Prostate gland (tissue), 2 donors: ENCODE results near the gene C10orf90.

Source experiments
- POLR2A ChIP-seq: fragments of 450-650 bp; IDR thresholded peaks from one replicate; pipeline ENCODE4 v1.6.1; 2016; ENCODE audit warnings: antibody characterized with exemption, mild to moderate bottlenecking
- TF ChIP-seq, protein P1 (sequence below), 4 experiments: fragments of 200-600 bp in 2 of 4; fragments of 450-650 bp in 2 of 4; sonication (generic) in 2 of 4; IDR thresholded peaks; 1 replicate in 3 of 4; 2 replicates in 1 of 4; pipeline ENCODE4 v1.5.1; 2016 to 2019; ENCODE audit warnings: antibody characterized with exemption in 4 of 4, mild to moderate bottlenecking in 2 of 4, moderate library complexity in 2 of 4

DNA sequence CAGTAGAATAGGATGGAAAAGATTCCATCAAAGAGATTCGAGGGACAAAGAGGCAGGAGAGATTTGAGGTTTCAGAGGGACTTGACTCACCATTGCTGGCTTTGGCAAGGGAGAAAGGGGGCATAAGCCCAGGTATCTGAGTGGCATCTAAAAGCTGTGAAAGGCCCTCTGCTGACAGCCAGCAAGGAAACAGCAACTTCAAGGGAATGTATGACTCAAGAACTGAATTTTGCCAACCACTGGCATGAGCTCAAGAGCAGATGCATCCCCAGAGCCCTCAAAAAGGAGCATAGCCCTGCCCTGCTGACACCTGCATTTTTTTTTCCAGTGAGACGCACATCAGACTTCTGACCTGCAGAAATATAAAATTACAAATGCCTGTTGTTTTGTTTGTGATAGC, 262.7 kb downstream of the C10orf90 start:
- TF ChIP-seq POLR2A: no peak
- TF ChIP-seq, protein P1, sequence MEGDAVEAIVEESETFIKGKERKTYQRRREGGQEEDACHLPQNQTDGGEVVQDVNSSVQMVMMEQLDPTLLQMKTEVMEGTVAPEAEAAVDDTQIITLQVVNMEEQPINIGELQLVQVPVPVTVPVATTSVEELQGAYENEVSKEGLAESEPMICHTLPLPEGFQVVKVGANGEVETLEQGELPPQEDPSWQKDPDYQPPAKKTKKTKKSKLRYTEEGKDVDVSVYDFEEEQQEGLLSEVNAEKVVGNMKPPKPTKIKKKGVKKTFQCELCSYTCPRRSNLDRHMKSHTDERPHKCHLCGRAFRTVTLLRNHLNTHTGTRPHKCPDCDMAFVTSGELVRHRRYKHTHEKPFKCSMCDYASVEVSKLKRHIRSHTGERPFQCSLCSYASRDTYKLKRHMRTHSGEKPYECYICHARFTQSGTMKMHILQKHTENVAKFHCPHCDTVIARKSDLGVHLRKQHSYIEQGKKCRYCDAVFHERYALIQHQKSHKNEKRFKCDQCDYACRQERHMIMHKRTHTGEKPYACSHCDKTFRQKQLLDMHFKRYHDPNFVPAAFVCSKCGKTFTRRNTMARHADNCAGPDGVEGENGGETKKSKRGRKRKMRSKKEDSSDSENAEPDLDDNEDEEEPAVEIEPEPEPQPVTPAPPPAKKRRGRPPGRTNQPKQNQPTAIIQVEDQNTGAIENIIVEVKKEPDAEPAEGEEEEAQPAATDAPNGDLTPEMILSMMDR (IDR thresholded peaks at IDR 0.05): no peak
